Stimulated activated CD4-positive, alpha-beta T cell treated with anti-CD3 and anti-CD28 coated beads, Interleukin-1b, Interleukin-23, amount 100 ng/mL, for 4 hours (primary cell): ENCODE measurements around the gene SLC12A5.

ENCODE experiments used
- DNase-seq, 2 donors: peaks; one replicate each; pipeline ENCODE4 v3.0.0-alpha.2; 2020; ENCODE audit warnings: low read depth in 2 of 2

Gene SLC12A5

GRCh38 chr20:46006022-46006705 is 22.9 kb upstream of the SLC12A5 start:
- no peak for DNase-seq

GRCh38 chr20:46006964-46007363 is 22.1 kb upstream of the SLC12A5 start:
- DNase-seq: no peak

- no peak for DNase-seq
These were observed 21.3 kb upstream of the SLC12A5 start for GRCh38 chr20:46007671-46008070.

GRCh38 chr20:46009816-46010215 is 19.2 kb upstream of the SLC12A5 start:
- DNase-seq: no peak

GRCh38 chr20:46010491-46011391 is 18.3 kb upstream of the SLC12A5 start:
- peak in 1 of 2 donors; percentile 29 for DNase-seq

- no peak for DNase-seq
These were observed 17.2 kb upstream of the SLC12A5 start for GRCh38 chr20:46011631-46012482.

GRCh38 chr20:46012921-46013320 is 16.1 kb upstream of the SLC12A5 start:
- no peak for DNase-seq

GRCh38 chr20:46013322-46013828 is 15.6 kb upstream of the SLC12A5 start:
- no peak for DNase-seq

- DNase-seq: peak; percentile 64 to 65
These were observed 15.0 kb upstream of the SLC12A5 start for GRCh38 chr20:46013829-46014516.

- no peak for DNase-seq
These were observed 14.3 kb upstream of the SLC12A5 start for GRCh38 chr20:46014517-46015396.

- DNase-seq: no peak
These were observed 11.7 kb upstream of the SLC12A5 start for GRCh38 chr20:46017272-46017671.

- no peak for DNase-seq
These were observed 10.9 kb upstream of the SLC12A5 start for GRCh38 chr20:46018112-46018511.

GRCh38 chr20:46018611-46019010 is 10.4 kb upstream of the SLC12A5 start:
- DNase-seq: no peak

- DNase-seq: no peak
These were observed 8.5 kb upstream of the SLC12A5 start for GRCh38 chr20:46020555-46020954.

GRCh38 chr20:46021361-46022359 is 7.4 kb upstream of the SLC12A5 start:
- peak in 1 of 2 donors; percentile 38 for DNase-seq

GRCh38 chr20:46022411-46023147 is 6.4 kb upstream of the SLC12A5 start:
- DNase-seq: peak; percentile 71 to 78

GRCh38 chr20:46023148-46023484 is 5.9 kb upstream of the SLC12A5 start:
- DNase-seq: no peak

- no peak for DNase-seq
These were observed 5.0 kb upstream of the SLC12A5 start for GRCh38 chr20:46023999-46024398.
